HepG2 (cell line): Measurements from ENCODE around the gene EDEM1. TPM values are rescaled to one million over a fixed set of nuclear protein-coding genes. Genes with fewer than 3 reads are reported as not detected.

ENCODE experiments used
- ATAC-seq: fragments of 200-7000 bp; cut with Tn5 transposase; 3 replicates; pipeline ENCODE4 v1.9.1; 2020; ENCODE audit warnings: mild to moderate bottlenecking, moderate library complexity
- BruUV-seq: library from RNA; stranded (reverse); fragments of 400-500 nt; replicated peaks from 2 replicates; lab custom pipeline; 2021; lab: Mats Ljungman, UMichigan
- CTCF ChIA-PET: fragments of 300-600 bp; formaldehyde crosslinking; extraction: SDS; loops from one replicate; lab custom pipeline; 2021; ENCODE audit warnings: low total read pairs, inconsistent platforms, low intra/inter-chr PET ratio; lab: Yijun Ruan, JAX
- POLR2A ChIA-PET: fragments of 350-600 bp; sonication (Branson Sonifier 250); formaldehyde crosslinking; loops from one replicate; lab custom pipeline; 2020; ENCODE audit warnings: antibody characterized with exemption, inconsistent platforms; lab: Yijun Ruan, JAX
- DNase-seq: peaks from one replicate; pipeline ENCODE4 v3.0.0-alpha.2; 2015; ENCODE audit warnings: low spot score
- FAIRE-seq: peaks from 3 replicates; lab custom pipeline; 2011; peaks lifted over from hg19 to GRCh38; lab: Jason Lieb, UNC
- H2AFZ ChIP-seq: one replicate; pipeline ENCODE4 v1.6.1; 2011; ENCODE audit warnings: low read length, inconsistent platforms
- H3K27ac ChIP-seq: fragments of 300-600 bp; 3 replicates; pipeline ENCODE4 v1.8.0; 2011; ENCODE audit warnings: mixed run types, mild to moderate bottlenecking, mixed read lengths, low read length, inconsistent platforms; ENCODE audit not compliant: insufficient read depth; ENCODE audit errors: extremely low read length
- H3K27me3 ChIP-seq, 2 experiments: fragments of 200-600 bp in 1 of 2; 2 replicates in 1 of 2; 3 replicates in 1 of 2; pipeline versions ENCODE4 v1.6.0 to v1.8.0; 2011; ENCODE audit warnings: low read length in 2 of 2, mild to moderate bottlenecking in 2 of 2, moderate library complexity in 2 of 2, inconsistent platforms in 1 of 2; ENCODE audit not compliant: insufficient read depth in 2 of 2, control insufficient read depth in 1 of 2
- H3K36me3 ChIP-seq, 2 experiments: fragments of 200-600 bp in 1 of 2; replicated peaks in 1 of 2; 2 replicates in 1 of 2; 3 replicates in 1 of 2; pipeline versions ENCODE4 v1.5.1 to v1.8.0; 2011; ENCODE audit warnings: low read length in 2 of 2, inconsistent platforms in 1 of 2; ENCODE audit not compliant: insufficient read depth in 2 of 2, control insufficient read depth in 1 of 2
- H3K4me1 ChIP-seq: 2 replicates; pipeline ENCODE4 v1.5.1; 2012; ENCODE audit warnings: low read length, inconsistent platforms; ENCODE audit not compliant: insufficient read depth
- H3K4me2 ChIP-seq: 2 replicates; pipeline ENCODE4 v1.6.0; 2011; ENCODE audit warnings: low read depth, low read length, inconsistent platforms
- H3K4me3 ChIP-seq, 3 experiments: fragments of 200-600 bp in 1 of 3; sonication (generic), shearing (Covaris generic) in 1 of 3; replicated peaks in 1 of 3; 2 replicates each; pipeline ENCODE4 v1.5.1; 2011 to 2016; ENCODE audit warnings: low read length in 3 of 3, inconsistent platforms in 2 of 3, low read depth in 2 of 3, mild to moderate bottlenecking in 2 of 3, control low read depth in 1 of 3, mixed read lengths in 1 of 3; ENCODE audit not compliant: insufficient read depth in 1 of 3
- H3K79me2 ChIP-seq: one replicate; pipeline ENCODE4 v1.6.1; 2011; ENCODE audit warnings: low read length, inconsistent platforms; ENCODE audit not compliant: insufficient read depth
- H3K9ac ChIP-seq: 2 replicates; pipeline ENCODE4 v1.6.0; 2011; ENCODE audit warnings: mild to moderate bottlenecking, low read depth, low read length, inconsistent platforms; ENCODE audit not compliant: insufficient read depth
- H3K9me3 ChIP-seq: 2 replicates; pipeline ENCODE4 v1.5.1; 2012; ENCODE audit warnings: mild to moderate bottlenecking, low read length
- H4K20me1 ChIP-seq: 2 replicates; pipeline ENCODE4 v1.6.0; 2011; ENCODE audit warnings: inconsistent platforms, mild to moderate bottlenecking, low read length, moderate library complexity; ENCODE audit not compliant: insufficient read depth
- BHLHE40 ChIP-seq: IDR thresholded peaks from 2 replicates; pipeline ENCODE4 v1.6.1; 2011; ENCODE audit warnings: low read length, improper control_type of control experiment
- HMGXB3 ChIP-seq: sonication (generic); formaldehyde crosslinking; IDR thresholded peaks from 2 replicates; pipeline ENCODE4 v1.4.0; 2020; ENCODE audit warnings: missing genetic modification reagents, borderline replicate concordance
- LCORL ChIP-seq, 2 experiments: fragments of 450-650 bp in 1 of 2; sonication (generic) in 1 of 2; formaldehyde crosslinking in 1 of 2; IDR thresholded peaks; 2 replicates each; pipeline versions ENCODE4 v1.5.0 to v1.6.1; 2017 to 2020; ENCODE audit warnings: antibody characterized with exemption in 1 of 2, missing genetic modification reagents in 1 of 2
- POLR2AphosphoS2 ChIP-seq: IDR thresholded peaks from 2 replicates; pipeline ENCODE4 v1.6.1; 2011; ENCODE audit warnings: low read depth, low read length, improper control_type of control experiment
- RXRA ChIP-seq: sonication (generic); formaldehyde crosslinking; IDR thresholded peaks from 2 replicates; pipeline ENCODE4 v1.5.1; 2020; ENCODE audit warnings: missing genetic modification reagents
- ZNF20 ChIP-seq: sonication (generic); formaldehyde crosslinking; IDR thresholded peaks from 2 replicates; pipeline ENCODE4 v1.4.0; 2020; ENCODE audit warnings: mild to moderate bottlenecking, moderate library complexity, missing genetic modification reagents
- ZNF709 ChIP-seq: sonication (generic); formaldehyde crosslinking; IDR thresholded peaks from 2 replicates; pipeline ENCODE4 v1.5.0; 2020; ENCODE audit warnings: mild to moderate bottlenecking, missing genetic modification reagents
- ZNF800 ChIP-seq: sonication (generic); formaldehyde crosslinking; IDR thresholded peaks from 2 replicates; pipeline ENCODE4 v1.4.0; 2020; ENCODE audit warnings: missing genetic modification reagents
- WGBS: methylation state at CpG from one replicate; pipeline ENCODE4 v1.1.6; 2017; ENCODE audit warnings: low lambda C conversion rate; 5-methylcytosine and 5-hydroxymethylcytosine counted together
- in situ Hi-C: cut with HindIII; loops from 2 replicates; pipeline ENCODE4 v1.10.0; 2017; ENCODE audit warnings: low pct_unique_long_range_greater_than_20kb; ENCODE audit not compliant: extremely low pct_ligation_motif_present
- intact Hi-C: fragments of 100-400 bp; cut with micrococcal nuclease; formaldehyde crosslinking; loops from one replicate; pipeline ENCODE4 v1.10.0; 2022; ENCODE audit not compliant: unreplicated experiment
- polyA plus RNA-seq, 8 experiments: library from polyadenylated mRNA; depleted of rRNA in 3 of 8; stranded (reverse) in 7 of 8; unstranded in 1 of 8; fragments of >200 nt; fragmentation: Illumina TruSeq in 4 of 8; extraction: Trizol in 4 of 8; gene quantifications; 2 replicates each; pipeline versions ENCODE4 v1.2.1 to v1.2.3, GENCODE V29; 2011 to 2016; ENCODE audit warnings: low read depth in 4 of 8, missing spikeins in 1 of 8, mixed read lengths in 1 of 8; ENCODE audit not compliant: insufficient read depth in 1 of 8
- total RNA-seq, 5 experiments: library from RNA; depleted of rRNA; stranded (reverse); fragments of >200 nt; fragmentation: Illumina TruSeq; extraction: Trizol; gene quantifications; 2 replicates each; pipeline ENCODE4 v1.2.3, GENCODE V29; 2016; ENCODE audit warnings: low read depth in 1 of 5
- TF ChIP-seq, protein P1 (sequence below): IDR thresholded peaks from 2 replicates; pipeline ENCODE4 v1.6.1; 2012; ENCODE audit warnings: low read depth, low read length, improper control_type of control experiment
- TF ChIP-seq, protein P2 (sequence below): sonication (generic); formaldehyde crosslinking; IDR thresholded peaks from 2 replicates; pipeline ENCODE4 v1.4.0; 2020; ENCODE audit warnings: mild to moderate bottlenecking, missing genetic modification reagents
- TF ChIP-seq, protein P3 (sequence below): sonication (generic); formaldehyde crosslinking; IDR thresholded peaks from 2 replicates; pipeline ENCODE4 v1.5.0; 2020; ENCODE audit warnings: missing genetic modification reagents

The EDEM1 gene
- total and polyA plus RNA-seq, 2 of the 13 experiments (the other 11 are each of a cell fraction or from before 2014, with no cell fraction given), result 13.8 to 25.8 TPM

- no TSS peak for BruUV-seq
- peaks cover 80% of the 10 kb centered on the region for H3K4me1 ChIP-seq
- intact Hi-C loops (no loop called here), in situ Hi-C loops (no loop called here)
- no peak overlapping the region for H3K27ac ChIP-seq
- DNase-seq, result no peak
- H2AFZ ChIP-seq, result no peak overlapping the region
- ChIA-PET POLR2A (no interaction called here), CTCF (no interaction called here)
- H3K4me2 ChIP-seq, result no peak overlapping the region
- 82% methylated on average over 2 of the region's 2 CpGs for WGBS
- H3K36me3 ChIP-seq, result peaks cover 4 to 42% of the 10 kb centered on the region in 2 experiments
- no peaks in the 10 kb centered on the region for H3K9me3 ChIP-seq
- H3K4me3 ChIP-seq, result no peak overlapping the region
- ATAC-seq, result no peak
- H4K20me1 ChIP-seq, result peaks cover 18% of the 10 kb centered on the region
- no peak for FAIRE-seq
- no peak overlapping the region for H3K9ac ChIP-seq
- H3K27me3 ChIP-seq, result no peaks in the 10 kb centered on the region
- H3K79me2 ChIP-seq, result peaks cover 84% of the 10 kb centered on the region
- no peak for TF ChIP-seq RXRA (CRISPR knock-in tag)
- TF ChIP-seq, protein P1, sequence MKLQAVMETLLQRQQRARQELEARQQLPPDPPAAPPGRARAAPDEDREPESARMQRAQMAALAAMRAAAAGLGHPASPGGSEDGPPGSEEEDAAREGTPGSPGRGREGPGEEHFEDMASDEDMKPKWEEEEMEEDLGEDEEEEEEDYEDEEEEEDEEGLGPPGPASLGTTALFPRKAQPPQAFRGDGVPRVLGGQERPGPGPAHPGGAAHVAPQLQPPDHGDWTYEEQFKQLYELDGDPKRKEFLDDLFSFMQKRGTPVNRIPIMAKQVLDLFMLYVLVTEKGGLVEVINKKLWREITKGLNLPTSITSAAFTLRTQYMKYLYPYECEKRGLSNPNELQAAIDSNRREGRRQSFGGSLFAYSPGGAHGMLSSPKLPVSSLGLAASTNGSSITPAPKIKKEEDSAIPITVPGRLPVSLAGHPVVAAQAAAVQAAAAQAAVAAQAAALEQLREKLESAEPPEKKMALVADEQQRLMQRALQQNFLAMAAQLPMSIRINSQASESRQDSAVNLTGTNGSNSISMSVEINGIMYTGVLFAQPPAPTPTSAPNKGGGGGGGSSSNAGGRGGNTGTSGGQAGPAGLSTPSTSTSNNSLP, result no peak
- no peak for TF ChIP-seq ZNF709 (CRISPR knock-in tag)
- TF ChIP-seq, protein P2, sequence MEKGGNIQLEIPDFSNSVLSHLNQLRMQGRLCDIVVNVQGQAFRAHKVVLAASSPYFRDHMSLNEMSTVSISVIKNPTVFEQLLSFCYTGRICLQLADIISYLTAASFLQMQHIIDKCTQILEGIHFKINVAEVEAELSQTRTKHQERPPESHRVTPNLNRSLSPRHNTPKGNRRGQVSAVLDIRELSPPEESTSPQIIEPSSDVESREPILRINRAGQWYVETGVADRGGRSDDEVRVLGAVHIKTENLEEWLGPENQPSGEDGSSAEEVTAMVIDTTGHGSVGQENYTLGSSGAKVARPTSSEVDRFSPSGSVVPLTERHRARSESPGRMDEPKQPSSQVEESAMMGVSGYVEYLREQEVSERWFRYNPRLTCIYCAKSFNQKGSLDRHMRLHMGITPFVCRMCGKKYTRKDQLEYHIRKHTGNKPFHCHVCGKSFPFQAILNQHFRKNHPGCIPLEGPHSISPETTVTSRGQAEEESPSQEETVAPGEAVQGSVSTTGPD, result no peak
- no peak for TF ChIP-seq LCORL (IDR thresholded peaks at IDR 0.05)
- TF ChIP-seq LCORL (CRISPR knock-in tag; IDR thresholded peaks at IDR 0.05), result no peak
- no peak for TF ChIP-seq ZNF800 (CRISPR knock-in tag)
- TF ChIP-seq POLR2AphosphoS2, result no peak
- TF ChIP-seq HMGXB3 (CRISPR knock-in tag), result no peak
- TF ChIP-seq ZNF20 (CRISPR knock-in tag), result no peak
- TF ChIP-seq BHLHE40, result no peak
- TF ChIP-seq, protein P3, sequence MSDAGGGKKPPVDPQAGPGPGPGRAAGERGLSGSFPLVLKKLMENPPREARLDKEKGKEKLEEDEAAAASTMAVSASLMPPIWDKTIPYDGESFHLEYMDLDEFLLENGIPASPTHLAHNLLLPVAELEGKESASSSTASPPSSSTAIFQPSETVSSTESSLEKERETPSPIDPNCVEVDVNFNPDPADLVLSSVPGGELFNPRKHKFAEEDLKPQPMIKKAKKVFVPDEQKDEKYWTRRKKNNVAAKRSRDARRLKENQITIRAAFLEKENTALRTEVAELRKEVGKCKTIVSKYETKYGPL (CRISPR knock-in tag), result no peak
Measured at GRCh38 chr3:5194341-5194740, 6.8 kb downstream of the EDEM1 start.
